ENCODE measurements around the gene RGL3. TPM values are rescaled to one million over a fixed set of nuclear protein-coding genes. Genes with fewer than 3 reads are reported as not detected.

RGL3 gene
- total RNA-seq, 1 experiment from 2014 or later, result 65.9 TPM

DNA sequence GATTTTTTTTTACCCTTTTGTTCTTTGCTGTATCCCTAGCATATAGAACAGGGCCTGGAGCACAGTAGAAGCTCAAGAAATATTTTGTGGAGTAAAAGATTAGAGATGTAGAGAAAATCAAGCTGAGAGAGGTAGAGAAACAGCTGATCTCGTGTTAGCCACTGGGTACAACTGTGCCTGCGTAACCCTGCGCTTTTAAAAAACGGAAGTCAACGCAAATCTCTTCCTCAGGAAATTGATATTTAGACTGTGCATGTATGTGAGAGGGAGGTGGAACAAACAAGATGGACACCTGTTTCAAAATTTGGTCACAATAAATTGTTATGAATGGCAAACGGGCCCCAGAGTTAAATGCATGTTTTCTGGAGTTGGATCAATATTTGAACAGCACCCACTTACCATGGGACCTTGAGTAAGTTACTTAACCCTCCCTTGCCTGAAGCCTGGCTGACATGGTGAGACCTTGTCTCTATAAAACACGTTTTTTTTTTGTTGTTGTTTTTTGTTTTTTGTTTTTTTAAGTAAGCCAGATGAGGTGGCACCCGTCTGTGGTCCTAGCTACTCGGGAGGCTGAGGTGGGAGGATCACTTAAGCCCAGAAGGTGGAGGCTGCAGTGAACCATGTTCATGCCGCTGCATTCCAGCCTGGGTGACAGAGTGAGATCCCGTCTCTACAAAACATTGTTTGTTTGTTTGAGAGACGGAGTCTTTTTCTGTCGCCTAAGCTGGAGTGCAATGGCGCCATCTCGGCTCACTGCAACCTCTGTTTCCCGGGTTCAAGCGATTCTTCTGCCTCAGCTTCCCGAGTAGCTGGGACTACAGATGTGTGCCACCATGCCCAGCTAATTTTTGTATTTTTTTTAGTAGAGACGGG lies 31.7 kb downstream of the RGL3 start:
- Histone ChIP-seq H2BK15ac (ENCODE audit: low read depth, low read length) (no peak overlapping the region), H3K4me1 (ENCODE audit: insufficient read depth, low read length) (no peaks in the 10 kb centered on the region), H2BK12ac (ENCODE audit: insufficient read length, low read depth, low read length) (no peak overlapping the region), H3K4me2 (ENCODE audit: insufficient read depth, insufficient read length, low read length) (no peak overlapping the region), H3K56ac (ENCODE audit: insufficient read length, low read depth, low read length) (no peak overlapping the region), H2AK5ac (ENCODE audit: insufficient read length, low read length) (no peak overlapping the region), H2BK120ac (ENCODE audit: low read depth, low read length, poor library complexity, severe bottlenecking) (no peak overlapping the region), H3K27ac (ENCODE audit: insufficient read length, low read depth, low read length) (no peak overlapping the region), H2BK20ac (ENCODE audit: low read depth, low read length, poor library complexity, severe bottlenecking) (no peak overlapping the region), H4K20me1 (ENCODE audit: control insufficient read depth, insufficient read depth, insufficient read length) (no peaks in the 10 kb centered on the region), H3K23me2 (ENCODE audit: insufficient read length, low read depth, low read length, poor library complexity, severe bottlenecking) (peaks cover 11% of the 10 kb centered on the region), H3K79me2 (ENCODE audit: insufficient read depth, low read length) (no peaks in the 10 kb centered on the region), H4K91ac (ENCODE audit: insufficient read length, low read depth, low read length) (no peak overlapping the region), H4K5ac (ENCODE audit: insufficient read length, low read depth, low read length) (no peak overlapping the region), H2BK5ac (ENCODE audit: insufficient read length, low read length) (no peak overlapping the region), H3K18ac (ENCODE audit: insufficient read length, low read depth, low read length) (no peak overlapping the region), H3K9ac (ENCODE audit: extremely low read depth, insufficient read length, low read length) (no peak overlapping the region), H2AFZ (ENCODE audit: low read length) (no peak overlapping the region), H3K14ac (ENCODE audit: insufficient read depth, low read length) (no peak overlapping the region), H3T11ph (ENCODE audit: low read length) (no peak overlapping the region), H3K9me3 (ENCODE audit: control insufficient read depth, low read depth, low read length) (no peaks in the 10 kb centered on the region), H4K8ac (replicated peaks; ENCODE audit: insufficient read length, low read depth, low read length) (no peak overlapping the region), H3K27me3 (ENCODE audit: insufficient read depth, low read length) (no peaks in the 10 kb centered on the region), H3K23ac (ENCODE audit: insufficient read length, low read depth, low read length) (no peak overlapping the region), H3K4ac (ENCODE audit: low read depth, low read length) (no peak overlapping the region), H3K79me1 (ENCODE audit: insufficient read depth, low read depth, low read length, poor library complexity, severe bottlenecking) (no peaks in the 10 kb centered on the region)
- H3K4me1 Mint-ChIP-seq, result peaks cover 0 to 8% of the 10 kb centered on the region in 2 experiments; a peak in 3 of 4 replicates
- H3K27ac Mint-ChIP-seq, result no peak overlapping the region
- no CpG with 5 or more reads among the region's 19 CpGs for WGBS (ENCODE audit: extremely low coverage, insufficient read length, low lambda C conversion rate)
- DNase-seq, result no peak
- H3K9me3 Mint-ChIP-seq, result peaks cover 0 to 3% of the 10 kb centered on the region in 2 experiments; a peak in 2 of 5 replicates
- no peak for TF ChIP-seq CTCF (conservative IDR thresholded peaks at IDR 0.05)
- peaks cover 5% of the 10 kb centered on the region for H3K27me3 Mint-ChIP-seq (ENCODE audit: low read depth)
- no peaks in the 10 kb centered on the region for H3K36me3 Mint-ChIP-seq (ENCODE audit: insufficient read depth in 1 of 3, low read depth in 3 of 3)
- no peak overlapping the region for H3K4me3 Mint-ChIP-seq

Measured in H9 (cell line).